ENCODE measurements around the gene TMEM174.

The TMEM174 gene

GRCh38 chr5:73153513-73153912 is 19.5 kb upstream of the TMEM174 start:
- no peak for DNase-seq (ENCODE audit: low spot score)

GRCh38 chr5:73154208-73155006 is 18.6 kb upstream of the TMEM174 start:
- no peak for DNase-seq (ENCODE audit: low spot score)

GRCh38 chr5:73155271-73156222 is 17.4 kb upstream of the TMEM174 start:
- DNase-seq (ENCODE audit: low spot score), result no peak

- DNase-seq (ENCODE audit: low spot score), result no peak
Observed at GRCh38 chr5:73157414-73158303, 15.3 kb upstream of the TMEM174 start.

- no peak for DNase-seq (ENCODE audit: low spot score)
Observed at GRCh38 chr5:73158313-73158712, 14.7 kb upstream of the TMEM174 start.

- no peak for DNase-seq (ENCODE audit: low spot score)
Observed at GRCh38 chr5:73160239-73160671, 12.7 kb upstream of the TMEM174 start.

GRCh38 chr5:73170522-73170921 is 2.5 kb upstream of the TMEM174 start:
- no peak for DNase-seq (ENCODE audit: low spot score)

- no peak for DNase-seq (ENCODE audit: low spot score)
Observed at GRCh38 chr5:73171495-73171894, 1.5 kb upstream of the TMEM174 start.

- no peak for DNase-seq (ENCODE audit: low spot score)
Observed at GRCh38 chr5:73174100-73174815, 1.3 kb downstream of the TMEM174 start.

- DNase-seq (ENCODE audit: low spot score), result no peak
Observed at GRCh38 chr5:73176250-73176649, 3.3 kb downstream of the TMEM174 start.

GRCh38 chr5:73178265-73178664 is 5.3 kb downstream of the TMEM174 start:
- DNase-seq (ENCODE audit: low spot score), result no peak

- DNase-seq (ENCODE audit: low spot score), result no peak
Observed at GRCh38 chr5:73179730-73180129, 6.7 kb downstream of the TMEM174 start.

- DNase-seq (ENCODE audit: low spot score), result no peak
Observed at GRCh38 chr5:73180566-73180965, 7.6 kb downstream of the TMEM174 start.

- DNase-seq (ENCODE audit: low spot score), result no peak
Observed at GRCh38 chr5:73182307-73182706, 9.3 kb downstream of the TMEM174 start.

- DNase-seq (ENCODE audit: low spot score), result no peak
Observed at GRCh38 chr5:73183000-73183399, 10.0 kb downstream of the TMEM174 start.

- no peak for DNase-seq (ENCODE audit: low spot score)
Observed at GRCh38 chr5:73183481-73183891, 10.5 kb downstream of the TMEM174 start.

GRCh38 chr5:73186976-73187375 is 14.0 kb downstream of the TMEM174 start:
- DNase-seq (ENCODE audit: low spot score), result no peak

GRCh38 chr5:73188764-73189531 is 16.0 kb downstream of the TMEM174 start:
- no peak for DNase-seq (ENCODE audit: low spot score)

GRCh38 chr5:73189871-73190376 is 16.9 kb downstream of the TMEM174 start:
- no peak for DNase-seq (ENCODE audit: low spot score)

- no peak for DNase-seq (ENCODE audit: low spot score)
Observed at GRCh38 chr5:73192370-73192769, 19.4 kb downstream of the TMEM174 start.
